Measurements from ENCODE around the gene SRA1. TPM values are rescaled to one million over a fixed set of nuclear protein-coding genes. Genes with fewer than 3 reads are reported as not detected.
A peak's percentile ranks its signal among the peaks of the same experiment; 100 is the strongest.

The SRA1 gene
- total RNA-seq, 1 experiment from 2014 or later = 48.6 TPM

DNA sequence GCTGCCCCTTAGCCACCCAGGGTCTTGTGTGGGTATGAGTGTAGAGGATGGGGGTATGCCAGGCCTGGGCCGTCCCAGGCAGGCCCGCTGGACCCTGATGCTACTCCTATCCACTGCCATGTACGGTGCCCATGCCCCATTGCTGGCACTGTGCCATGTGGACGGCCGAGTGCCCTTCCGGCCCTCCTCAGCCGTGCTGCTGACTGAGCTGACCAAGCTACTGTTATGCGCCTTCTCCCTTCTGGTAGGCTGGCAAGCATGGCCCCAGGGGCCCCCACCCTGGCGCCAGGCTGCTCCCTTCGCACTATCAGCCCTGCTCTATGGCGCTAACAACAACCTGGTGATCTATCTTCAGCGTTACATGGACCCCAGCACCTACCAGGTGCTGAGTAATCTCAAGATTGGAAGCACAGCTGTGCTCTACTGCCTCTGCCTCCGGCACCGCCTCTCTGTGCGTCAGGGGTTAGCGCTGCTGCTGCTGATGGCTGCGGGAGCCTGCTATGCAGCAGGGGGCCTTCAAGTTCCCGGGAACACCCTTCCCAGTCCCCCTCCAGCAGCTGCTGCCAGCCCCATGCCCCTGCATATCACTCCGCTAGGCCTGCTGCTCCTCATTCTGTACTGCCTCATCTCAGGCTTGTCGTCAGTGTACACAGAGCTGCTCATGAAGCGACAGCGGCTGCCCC lies 10.0 kb upstream of the SRA1 start:
- CTCF ChIA-PET = no interaction called here
- DNase-seq (no peak), ATAC-seq (no peak)
- peaks cover 36% of the 10 kb centered on the region for H3K79me2 ChIP-seq (ENCODE audit: low read length)
- no peaks in the 10 kb centered on the region for H3F3A ChIP-seq (ENCODE audit: low read length, unreplicated experiment)
- POLR2A ChIA-PET (ENCODE audit: unreplicated experiment) = no interaction called here
- H3K4me2 ChIP-seq (ENCODE audit: low read length) = no peak overlapping the region
- H3K4me3 ChIP-seq (ENCODE audit: low read length) = no peak overlapping the region
- no peaks in the 10 kb centered on the region for H3K27me3 ChIP-seq (ENCODE audit: low read length)
- peaks cover 13% of the 10 kb centered on the region; the same call in 1 of the 2 replicates for H3K36me3 ChIP-seq (ENCODE audit: low read depth, low read length)
- H3K9ac ChIP-seq (ENCODE audit: low read length) = no peak overlapping the region
- TF ChIP-seq, protein P1, sequence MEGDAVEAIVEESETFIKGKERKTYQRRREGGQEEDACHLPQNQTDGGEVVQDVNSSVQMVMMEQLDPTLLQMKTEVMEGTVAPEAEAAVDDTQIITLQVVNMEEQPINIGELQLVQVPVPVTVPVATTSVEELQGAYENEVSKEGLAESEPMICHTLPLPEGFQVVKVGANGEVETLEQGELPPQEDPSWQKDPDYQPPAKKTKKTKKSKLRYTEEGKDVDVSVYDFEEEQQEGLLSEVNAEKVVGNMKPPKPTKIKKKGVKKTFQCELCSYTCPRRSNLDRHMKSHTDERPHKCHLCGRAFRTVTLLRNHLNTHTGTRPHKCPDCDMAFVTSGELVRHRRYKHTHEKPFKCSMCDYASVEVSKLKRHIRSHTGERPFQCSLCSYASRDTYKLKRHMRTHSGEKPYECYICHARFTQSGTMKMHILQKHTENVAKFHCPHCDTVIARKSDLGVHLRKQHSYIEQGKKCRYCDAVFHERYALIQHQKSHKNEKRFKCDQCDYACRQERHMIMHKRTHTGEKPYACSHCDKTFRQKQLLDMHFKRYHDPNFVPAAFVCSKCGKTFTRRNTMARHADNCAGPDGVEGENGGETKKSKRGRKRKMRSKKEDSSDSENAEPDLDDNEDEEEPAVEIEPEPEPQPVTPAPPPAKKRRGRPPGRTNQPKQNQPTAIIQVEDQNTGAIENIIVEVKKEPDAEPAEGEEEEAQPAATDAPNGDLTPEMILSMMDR (conservative IDR thresholded peaks at IDR 0.05; ENCODE audit: low read depth, low read length) = no peak
- TF ChIP-seq EZH2phosphoT487 (IDR thresholded peaks at IDR 0.05; ENCODE audit: borderline replicate concordance, low read length) (no peak), EZH2 (IDR thresholded peaks at IDR 0.05; ENCODE audit: low read length, unreplicated experiment) (no peak)
- BruUV-seq (replicated peaks) = no TSS peak
- H3K27ac ChIP-seq (ENCODE audit: low read length) = no peak overlapping the region
- H3K4me1 ChIP-seq (ENCODE audit: insufficient read depth, low read length) = peaks cover 21% of the 10 kb centered on the region
- intact Hi-C loops (cut with micrococcal nuclease) = no loop called here
- H4K20me1 ChIP-seq (ENCODE audit: low read length) = no peaks in the 10 kb centered on the region
- H3K9me2 ChIP-seq (replicated peaks; ENCODE audit: low read length) = no peaks in the 10 kb centered on the region
- no peaks in the 10 kb centered on the region for H3K9me3 ChIP-seq (ENCODE audit: low read length)
- no peak overlapping the region for H2AFZ ChIP-seq (ENCODE audit: low read length)

GRCh38 chr5:140566665-140567064 lies 9.4 kb upstream of the SRA1 start:
- Histone ChIP-seq H3K4me2 (ENCODE audit: low read length) (no peak overlapping the region), H4K20me1 (ENCODE audit: low read length) (no peaks in the 10 kb centered on the region), H3K4me3 (ENCODE audit: low read length) (no peak overlapping the region), H3K36me3 (ENCODE audit: low read depth, low read length) (peaks cover 13% of the 10 kb centered on the region; the same call in 1 of the 2 replicates), H3K9ac (ENCODE audit: low read length) (no peak overlapping the region), H3F3A (ENCODE audit: low read length, unreplicated experiment) (no peaks in the 10 kb centered on the region), H3K27ac (ENCODE audit: low read length) (no peak overlapping the region), H3K9me3 (ENCODE audit: low read length) (no peaks in the 10 kb centered on the region), H3K9me2 (replicated peaks; ENCODE audit: low read length) (no peaks in the 10 kb centered on the region), H3K79me2 (ENCODE audit: low read length) (peaks cover 36% of the 10 kb centered on the region), H3K4me1 (ENCODE audit: insufficient read depth, low read length) (peaks cover 21% of the 10 kb centered on the region), H3K27me3 (ENCODE audit: low read length) (no peaks in the 10 kb centered on the region), H2AFZ (ENCODE audit: low read length) (no peak overlapping the region)
- ATAC-seq (no peak), DNase-seq (no peak)
- ChIA-PET POLR2A (ENCODE audit: unreplicated experiment) (no interaction called here), CTCF (no interaction called here)
- no TSS peak for BruUV-seq (replicated peaks)
- TF ChIP-seq, protein P1 (conservative IDR thresholded peaks at IDR 0.05; ENCODE audit: low read depth, low read length) = no peak
- no peak for TF ChIP-seq EZH2phosphoT487 (IDR thresholded peaks at IDR 0.05; ENCODE audit: borderline replicate concordance, low read length)
- TF ChIP-seq EZH2 (IDR thresholded peaks at IDR 0.05; ENCODE audit: low read length, unreplicated experiment) = no peak
- intact Hi-C loops (cut with micrococcal nuclease) = no loop called here

GRCh38 chr5:140565780-140566095 lies 8.5 kb upstream of the SRA1 start:
- ATAC-seq (no peak), DNase-seq (no peak)
- Histone ChIP-seq H4K20me1 (ENCODE audit: low read length) (no peaks in the 10 kb centered on the region), H3K4me3 (ENCODE audit: low read length) (peak overlapping the region; percentile 82), H3K4me1 (ENCODE audit: insufficient read depth, low read length) (peaks cover 21% of the 10 kb centered on the region), H3K27ac (ENCODE audit: low read length) (no peak overlapping the region), H3K36me3 (ENCODE audit: low read depth, low read length) (peaks cover 13% of the 10 kb centered on the region; the same call in 1 of the 2 replicates), H3K79me2 (ENCODE audit: low read length) (peaks cover 36% of the 10 kb centered on the region), H3K4me2 (ENCODE audit: low read length) (peak overlapping the region; percentile 94), H3K9me2 (replicated peaks; ENCODE audit: low read length) (no peaks in the 10 kb centered on the region), H3F3A (ENCODE audit: low read length, unreplicated experiment) (no peaks in the 10 kb centered on the region), H3K27me3 (ENCODE audit: low read length) (no peaks in the 10 kb centered on the region), H3K9me3 (ENCODE audit: low read length) (no peaks in the 10 kb centered on the region), H2AFZ (ENCODE audit: low read length) (no peak overlapping the region), H3K9ac (ENCODE audit: low read length) (peak overlapping the region; percentile 92; the same call in 1 of the 2 replicates)
- intact Hi-C loops (cut with micrococcal nuclease) = loop anchor here (2.0 kb wide), 1 partner anchor 73 kb away; the partner anchor contains the start of gene TMCO6
- POLR2A ChIA-PET (ENCODE audit: unreplicated experiment) = interaction anchor here (0.5 kb wide), 1 partner anchor 16 kb away, joined by 4 read pairs; no protein-coding TSS in a partner anchor
- CTCF ChIA-PET = interaction anchor here (1.0 kb wide), 1 partner anchor 220 kb away, joined by 3 read pairs; the partner anchor contains the start of gene HBEGF
- no TSS peak for BruUV-seq (replicated peaks)
- TF ChIP-seq EZH2phosphoT487 (IDR thresholded peaks at IDR 0.05; ENCODE audit: borderline replicate concordance, low read length) = no peak
- TF ChIP-seq EZH2 (IDR thresholded peaks at IDR 0.05; ENCODE audit: low read length, unreplicated experiment) = no peak
- TF ChIP-seq, protein P1 (conservative IDR thresholded peaks at IDR 0.05; ENCODE audit: low read depth, low read length) = no peak
